ENCODE results near the gene CNTN4. TPM values are rescaled to one million over a fixed set of nuclear protein-coding genes. Genes with fewer than 3 reads are reported as not detected.

The CNTN4 gene
- total and polyA plus RNA-seq, 9 donors = 0.35 to 16.7 (median 3.0) TPM

- WGBS, 3 donors = 55 to 70% (median 59%) methylated on average over 4 of the region's 4 CpGs
- TF ChIP-seq EP300 (IDR thresholded peaks at IDR 0.05) (no peak), POLR2A (IDR thresholded peaks at IDR 0.05) (no peak), CTCF (IDR thresholded peaks at IDR 0.05) (no peak)
- Histone ChIP-seq H3K9me3 (no peaks in the 10 kb centered on the region), H3K4me1 (ENCODE audit: insufficient read depth) (no peaks in the 10 kb centered on the region), H3K36me3 (no peaks in the 10 kb centered on the region), H3K4me3 (no peak overlapping the region), H3K27me3 (no peaks in the 10 kb centered on the region), H3K27ac (no peak overlapping the region)
- intact Hi-C loops (cut with DNase I) = no loop called here
- no peak for DNase-seq
Observed at GRCh38 chr3:3105815-3106214, 1007.1 kb downstream of the CNTN4 start.

GRCh38 chr3:3107181-3107580 lies 1008.5 kb downstream of the CNTN4 start:
- Histone ChIP-seq H3K27ac (no peak overlapping the region), H3K4me1 (ENCODE audit: insufficient read depth) (no peaks in the 10 kb centered on the region), H3K9me3 (no peaks in the 10 kb centered on the region), H3K36me3 (no peaks in the 10 kb centered on the region), H3K4me3 (no peak overlapping the region), H3K27me3 (no peaks in the 10 kb centered on the region)
- intact Hi-C loops (cut with DNase I) = no loop called here
- 96 to 100% (median 98%) methylated on average over 3 of the region's 3 CpGs for WGBS, 3 donors
- no peak for DNase-seq
- no peak for TF ChIP-seq EP300 (IDR thresholded peaks at IDR 0.05)
- no peak for TF ChIP-seq POLR2A (IDR thresholded peaks at IDR 0.05)
- TF ChIP-seq CTCF (IDR thresholded peaks at IDR 0.05) = no peak

Small RNA genes within 50 kb of the gene (small RNA-seq; reads per million reads assigned to genes)
- gene RF00416 (not detected), gene RN7SKP144 (not detected)

Data from ovary (tissue), 9 donors.